GM18507 (cell line): ENCODE results near the gene DIRAS2.

Experiments
- DNase-seq: peaks from one replicate; pipeline ENCODE4 v3.0.0; 2011; ENCODE audit warnings: low read depth; ENCODE audit not compliant: insufficient read length; ENCODE audit errors: extremely low spot score
- FAIRE-seq: peaks from 2 replicates; lab custom pipeline; 2011; peaks lifted over from hg19 to GRCh38; lab: Jason Lieb, UNC

Gene DIRAS2

DNA sequence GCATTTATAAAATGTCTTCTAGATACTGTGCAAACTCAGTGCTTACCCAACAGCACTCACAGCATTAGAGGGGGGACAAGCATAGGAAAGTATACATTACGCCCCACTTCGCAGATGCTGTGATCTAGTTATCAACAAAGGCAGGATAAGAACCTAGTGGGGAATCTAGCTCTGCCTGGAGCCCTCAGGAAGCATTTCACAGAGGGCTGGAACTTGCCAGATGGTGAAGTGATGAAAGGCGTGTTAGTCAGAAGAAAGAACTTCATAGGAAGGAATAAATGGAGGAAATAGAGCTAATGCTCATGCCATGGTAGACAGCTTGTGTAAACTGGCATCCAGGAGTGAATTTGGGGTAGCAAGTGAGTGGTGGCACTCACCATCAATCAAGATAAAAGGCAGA is 25.8 kb downstream of the DIRAS2 start:
- FAIRE-seq (no peak), DNase-seq (no peak)

GRCh38 chr9:90613502-90613901 is 29.1 kb downstream of the DIRAS2 start:
- no peak for FAIRE-seq
- DNase-seq: no peak

- FAIRE-seq (no peak), DNase-seq (no peak)
Measured at GRCh38 chr9:90612957-90613356, 29.7 kb downstream of the DIRAS2 start.

DNA sequence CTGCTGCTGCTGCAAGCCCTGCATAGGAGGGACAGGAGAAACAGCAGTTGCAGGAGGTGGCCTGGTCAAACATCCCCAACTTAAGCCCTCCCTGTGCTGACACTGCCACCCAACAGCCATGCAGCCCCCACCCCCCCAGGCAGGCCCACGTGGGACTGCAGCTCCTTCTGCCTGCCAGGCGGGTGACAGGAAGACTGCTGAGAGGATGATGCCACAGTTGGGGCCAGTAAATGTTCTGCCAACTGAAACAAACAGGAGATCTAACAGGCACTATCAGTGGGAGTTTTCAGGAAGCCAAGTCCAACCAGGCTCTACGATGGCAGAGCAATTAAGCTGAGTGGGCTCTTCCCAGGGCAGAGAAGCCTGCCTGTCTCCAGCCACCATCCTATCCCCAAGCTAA is 31.1 kb downstream of the DIRAS2 start:
- no peak for FAIRE-seq
- DNase-seq: no peak

- no peak for FAIRE-seq
Measured at GRCh38 chr9:90611121-90611520, 31.5 kb downstream of the DIRAS2 start.

DNA sequence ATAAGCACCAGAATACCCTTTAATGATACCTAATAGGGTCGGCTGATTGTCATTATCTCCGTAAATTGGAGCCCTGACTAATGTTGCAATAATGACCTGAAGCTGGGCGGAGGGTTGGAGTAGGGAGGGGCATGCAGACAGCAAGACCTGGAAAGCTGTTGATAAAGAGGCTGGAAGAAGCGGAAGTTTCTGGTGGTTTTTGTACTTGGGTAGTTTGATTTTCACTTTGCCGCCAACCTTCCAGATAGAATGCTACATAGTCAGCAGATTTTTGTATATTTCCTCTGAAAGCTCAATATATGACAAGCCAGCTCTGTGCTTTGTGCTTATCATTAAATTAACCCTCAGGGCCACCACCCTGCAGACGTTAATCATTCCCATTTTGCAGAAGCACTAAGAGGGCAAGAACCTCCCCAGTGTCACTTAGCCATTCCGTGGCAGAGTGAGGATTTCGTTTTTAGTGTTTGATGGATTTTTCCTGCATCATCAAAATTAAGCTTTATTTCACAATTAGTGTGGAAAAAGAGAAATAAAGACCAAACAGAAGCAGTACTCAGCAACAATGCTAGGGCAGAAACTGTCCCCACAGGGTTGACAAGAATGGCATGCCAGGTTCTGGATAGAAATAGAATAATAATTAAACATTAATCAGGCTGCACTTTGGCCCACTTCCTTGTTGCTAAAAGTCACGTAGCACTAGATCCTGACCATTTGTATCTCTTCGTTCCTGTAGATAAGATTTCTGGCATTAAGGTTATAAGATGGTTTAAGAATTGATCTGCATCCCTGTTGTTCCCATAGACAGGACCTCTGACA is 34.7 kb downstream of the DIRAS2 start:
- FAIRE-seq: no peak
- DNase-seq: no peak

More at GRCh38 chr9:90611121-90611520, 31.5 kb downstream of the DIRAS2 start:
- no peak for DNase-seq

DNA sequence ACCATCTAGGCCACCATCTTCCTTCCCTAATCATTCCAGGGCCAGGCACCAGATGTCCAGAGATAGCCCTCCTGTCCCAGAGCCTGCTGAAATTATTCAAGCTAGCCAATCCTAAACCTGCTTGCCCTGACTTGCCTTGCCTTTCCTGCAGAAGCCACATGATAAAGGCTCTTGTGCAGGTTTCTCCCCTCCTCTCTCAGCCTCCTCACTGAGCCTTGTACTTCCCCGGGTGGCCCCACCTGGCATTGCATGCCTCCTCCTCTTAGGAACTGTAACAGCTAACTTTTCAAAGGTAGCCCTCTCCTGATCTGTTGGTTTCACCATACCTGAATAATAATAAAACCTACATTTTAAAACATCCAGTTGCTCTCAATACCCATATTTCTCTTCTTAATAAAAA is 42.6 kb downstream of the DIRAS2 start:
- no peak for FAIRE-seq
- no peak for DNase-seq

- FAIRE-seq: no peak
- no peak for DNase-seq
Measured at GRCh38 chr9:90598191-90598590, 44.4 kb downstream of the DIRAS2 start.

DNA sequence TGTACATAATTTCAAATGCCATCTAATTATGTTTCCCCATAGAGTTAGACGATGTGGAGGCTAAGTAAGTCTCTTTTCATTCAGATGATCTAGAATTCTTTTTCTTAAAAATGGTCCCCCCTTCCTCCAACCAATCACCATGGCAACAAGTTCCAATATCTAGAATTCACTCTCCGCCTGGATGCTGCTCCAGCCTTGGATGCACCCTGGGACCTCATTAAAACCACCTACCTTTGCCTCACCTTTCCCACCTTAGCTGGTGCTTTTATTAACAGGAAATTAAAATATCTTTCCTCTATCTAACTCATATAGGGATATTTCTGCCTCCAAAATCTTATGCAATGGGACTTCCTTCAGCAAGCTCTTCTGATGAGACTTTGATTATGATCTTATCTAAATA is 49.0 kb downstream of the DIRAS2 start:
- FAIRE-seq (no peak), DNase-seq (no peak)

DNA sequence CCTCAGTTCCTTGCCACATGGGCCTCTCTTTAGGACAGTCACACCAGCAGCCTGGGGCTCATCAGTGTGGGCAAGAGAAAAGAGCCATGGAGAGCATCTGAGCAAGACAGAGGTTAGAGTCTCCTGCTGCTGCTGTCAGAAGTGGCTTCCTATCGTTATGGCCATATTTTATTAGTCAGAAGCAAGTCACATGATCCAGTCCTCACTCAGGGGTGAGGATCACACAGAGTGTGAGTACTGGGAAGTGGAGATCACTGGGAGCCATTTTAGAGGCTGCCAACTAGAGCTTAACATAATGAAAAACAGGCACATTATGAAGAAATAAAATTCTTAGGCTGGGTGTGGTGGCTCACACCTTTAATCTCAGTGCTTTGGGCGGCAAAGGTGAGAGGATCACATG is 62.0 kb downstream of the DIRAS2 start:
- FAIRE-seq: no peak

GRCh38 chr9:90579181-90579580 is 63.4 kb downstream of the DIRAS2 start:
- DNase-seq: no peak
- no peak for FAIRE-seq

More for the DNA sequence above, 62.0 kb downstream of the DIRAS2 start:
- no peak for DNase-seq

DNA sequence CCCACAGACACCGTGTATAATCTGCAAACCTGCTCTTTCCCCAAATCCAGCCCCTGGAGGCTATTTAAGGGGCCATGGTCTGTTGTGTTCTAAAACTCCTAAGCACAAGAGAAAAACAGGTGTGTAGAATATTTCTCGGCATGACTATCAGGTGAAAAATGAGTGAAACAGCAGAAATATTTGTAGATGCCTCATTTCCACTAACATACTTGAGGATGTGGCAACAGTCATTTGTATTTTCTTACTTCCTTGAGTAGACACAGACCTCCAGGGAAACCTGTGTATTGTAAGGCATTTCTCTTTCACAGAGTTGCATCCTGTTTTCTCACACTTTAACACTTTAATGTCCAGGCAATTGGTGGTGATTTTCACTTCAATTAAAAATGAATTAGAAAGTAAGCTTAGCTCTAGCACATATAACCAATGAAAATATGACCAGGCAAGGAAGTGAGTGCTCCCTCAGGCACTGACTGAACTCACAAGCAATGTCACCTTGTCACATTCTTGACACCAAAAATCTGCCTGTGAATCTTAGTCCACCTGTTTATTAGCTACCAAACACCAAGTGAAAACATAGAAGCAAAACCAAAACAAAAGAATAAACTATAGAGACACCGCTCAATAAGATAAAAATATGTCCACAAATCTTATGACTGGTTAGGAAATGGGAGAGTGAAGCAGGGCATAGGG is 64.4 kb downstream of the DIRAS2 start:
- DNase-seq (no peak), FAIRE-seq (no peak)

DNA sequence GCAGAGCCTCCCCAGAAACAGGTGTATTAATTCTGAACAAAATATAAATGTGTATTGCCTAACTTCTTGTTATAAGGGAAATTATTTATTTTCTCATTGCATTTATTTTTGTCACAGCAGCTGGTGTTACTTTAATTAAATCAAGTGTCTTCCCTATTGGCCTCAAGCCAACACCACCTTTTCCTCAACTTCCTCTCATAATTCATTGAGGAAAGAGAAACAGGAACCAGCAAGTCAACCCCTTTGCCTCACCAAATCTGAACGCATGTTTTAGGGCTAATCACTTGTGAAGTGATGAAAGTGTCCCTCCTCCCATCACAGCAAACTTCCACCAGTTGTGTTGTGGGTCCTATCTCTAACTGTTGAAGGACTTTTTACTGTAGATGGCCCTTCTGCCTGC is 73.1 kb downstream of the DIRAS2 start:
- FAIRE-seq (no peak), DNase-seq (no peak)

DNA sequence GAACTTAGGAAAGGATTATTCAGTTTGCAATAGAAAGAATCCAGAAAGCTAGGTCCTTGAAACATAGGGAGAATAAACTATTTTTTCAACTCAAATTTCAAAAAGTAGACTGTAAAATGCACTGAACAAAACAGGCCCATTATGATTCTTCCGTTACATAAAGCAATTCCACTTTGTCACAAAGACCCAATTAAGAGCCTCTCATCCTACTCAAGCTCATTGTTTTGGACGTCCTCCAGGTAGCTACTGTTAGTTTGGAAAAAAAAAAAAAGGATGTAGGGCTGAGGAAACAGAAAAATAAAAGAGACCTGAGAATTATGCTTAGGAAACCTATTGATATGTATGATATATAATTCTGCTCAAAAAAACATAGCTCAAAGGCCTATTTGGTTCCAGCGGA is 74.0 kb downstream of the DIRAS2 start:
- no peak for FAIRE-seq
- no peak for DNase-seq

DNA sequence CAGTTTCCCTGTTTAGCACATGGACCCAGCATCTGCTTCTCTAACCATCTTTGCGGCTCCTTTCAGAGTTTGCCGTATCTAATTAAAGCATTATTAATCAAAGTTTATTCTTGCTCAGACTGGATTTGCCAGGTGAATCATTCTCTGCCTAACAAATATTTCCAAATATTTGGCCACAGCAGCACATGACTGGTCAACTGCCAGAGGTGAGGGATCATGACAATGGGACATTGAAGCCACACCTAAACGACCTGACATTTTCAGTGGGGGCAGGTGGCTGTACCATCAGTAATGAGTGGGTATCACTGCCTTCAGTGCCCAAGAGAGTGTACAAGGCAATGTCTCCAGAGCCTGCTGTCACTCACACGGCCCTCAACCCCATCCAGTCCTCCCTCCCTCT is 80.4 kb downstream of the DIRAS2 start:
- no peak for FAIRE-seq

More for the DNA sequence above, 80.4 kb downstream of the DIRAS2 start:
- no peak for DNase-seq
